ENCODE measurements around the gene VPREB3.
"Not testable (repeated sequence)": the region's sequence is repeated elsewhere in the genome, so short reads cannot be mapped to it uniquely, and the experiment has no call there.

VPREB3 gene

GRCh38 chr22:23742505-23743264, 11.5 kb downstream of the VPREB3 start:
- no peak for DNase-seq (ENCODE audit: low spot score)

- no peak for DNase-seq (ENCODE audit: low spot score)
Measured at GRCh38 chr22:23737696-23738095, 16.5 kb downstream of the VPREB3 start.

- not testable (repeated sequence) for DNase-seq (ENCODE audit: low spot score)
Measured at GRCh38 chr22:23728108-23728507, 26.1 kb downstream of the VPREB3 start.

- no peak for DNase-seq (ENCODE audit: low spot score)
Measured at GRCh38 chr22:23722724-23723123, 31.5 kb downstream of the VPREB3 start.

- no peak for DNase-seq (ENCODE audit: low spot score)
Measured at GRCh38 chr22:23722160-23722559, 32.1 kb downstream of the VPREB3 start.

GRCh38 chr22:23720855-23721254, 33.4 kb downstream of the VPREB3 start:
- DNase-seq (ENCODE audit: low spot score), result no peak

GRCh38 chr22:23718371-23719165, 35.7 kb downstream of the VPREB3 start:
- DNase-seq (ENCODE audit: low spot score), result no peak

GRCh38 chr22:23716811-23717801, 37.1 kb downstream of the VPREB3 start:
- DNase-seq (ENCODE audit: low spot score), result peak; percentile 94

GRCh38 chr22:23715806-23716375, 38.3 kb downstream of the VPREB3 start:
- no peak for DNase-seq (ENCODE audit: low spot score)

GRCh38 chr22:23714596-23715578, 39.3 kb downstream of the VPREB3 start:
- DNase-seq (ENCODE audit: low spot score), result no peak

GRCh38 chr22:23713696-23714595, 40.3 kb downstream of the VPREB3 start:
- no peak for DNase-seq (ENCODE audit: low spot score)

GRCh38 chr22:23712256-23712655, 42.0 kb downstream of the VPREB3 start:
- DNase-seq (ENCODE audit: low spot score), result no peak

GRCh38 chr22:23709107-23709506, 45.1 kb downstream of the VPREB3 start:
- peak; percentile 54 for DNase-seq (ENCODE audit: low spot score)

GRCh38 chr22:23708270-23708669, 46.0 kb downstream of the VPREB3 start:
- no peak for DNase-seq (ENCODE audit: low spot score)

GRCh38 chr22:23705358-23705757, 48.9 kb downstream of the VPREB3 start:
- no peak for DNase-seq (ENCODE audit: low spot score)

- DNase-seq (ENCODE audit: low spot score), result no peak
Measured at GRCh38 chr22:23704829-23705228, 49.4 kb downstream of the VPREB3 start.

- no peak for DNase-seq (ENCODE audit: low spot score)
Measured at GRCh38 chr22:23704062-23704461, 50.2 kb downstream of the VPREB3 start.

All from AG08396 (cell line).